Rectal smooth muscle tissue (tissue), 1 donor: Measurements from ENCODE around the gene CABYR.

Experiments
- H3K27ac ChIP-seq: one replicate; pipeline ENCODE4 v1.7.0; 2013; ENCODE audit warnings: low read depth, low read length, inconsistent platforms
- H3K27me3 ChIP-seq: one replicate; pipeline ENCODE4 v1.7.0; 2013; ENCODE audit warnings: low read length; ENCODE audit not compliant: control insufficient read depth, insufficient read depth
- H3K36me3 ChIP-seq: one replicate; pipeline ENCODE4 v1.7.0; 2013; ENCODE audit warnings: low read length; ENCODE audit not compliant: control insufficient read depth, insufficient read depth
- H3K4me1 ChIP-seq: one replicate; pipeline ENCODE4 v1.7.0; 2013; ENCODE audit warnings: low read length; ENCODE audit not compliant: control insufficient read depth, insufficient read depth
- H3K4me3 ChIP-seq: one replicate; pipeline ENCODE4 v1.7.0; 2013; ENCODE audit warnings: low read length
- H3K9ac ChIP-seq: one replicate; pipeline ENCODE4 v1.7.0; 2013; ENCODE audit warnings: low read length

Gene CABYR

DNA sequence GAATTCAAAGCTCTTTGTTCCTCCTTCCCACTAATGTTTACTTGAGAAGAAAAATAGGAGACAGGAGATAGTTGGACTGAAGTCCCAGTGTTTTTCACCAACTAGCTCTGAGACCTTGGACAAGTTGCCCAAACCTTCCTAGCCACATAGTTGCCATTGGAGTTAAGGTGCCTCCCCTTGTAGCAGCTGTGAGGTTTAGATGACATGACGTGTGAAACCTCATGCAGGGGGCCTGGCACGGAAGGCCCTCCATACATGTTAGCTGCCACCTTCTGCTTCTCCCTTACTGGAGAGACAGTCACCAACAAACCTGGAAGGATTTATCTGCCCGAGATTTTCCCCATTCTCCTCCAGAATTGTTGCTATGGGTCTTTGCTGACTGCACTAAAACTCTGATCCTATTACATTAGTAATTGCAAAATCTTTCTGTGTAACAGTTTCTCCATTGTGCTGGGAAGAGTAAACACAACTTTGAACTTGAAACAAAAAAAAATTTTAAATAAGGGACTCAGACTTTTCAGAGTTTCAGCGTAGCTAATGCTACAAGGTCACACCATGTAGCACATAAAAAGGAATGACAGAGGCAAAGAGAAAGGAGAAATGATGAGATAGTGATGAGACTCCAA, 23.8 kb upstream of the CABYR start:
- H3K27ac ChIP-seq = no peak overlapping the region
- H3K4me3 ChIP-seq = no peak overlapping the region
- H3K36me3 ChIP-seq = peaks cover 4% of the 10 kb centered on the region
- H3K4me1 ChIP-seq = no peaks in the 10 kb centered on the region
- H3K27me3 ChIP-seq = no peaks in the 10 kb centered on the region
- H3K9ac ChIP-seq = no peak overlapping the region

DNA sequence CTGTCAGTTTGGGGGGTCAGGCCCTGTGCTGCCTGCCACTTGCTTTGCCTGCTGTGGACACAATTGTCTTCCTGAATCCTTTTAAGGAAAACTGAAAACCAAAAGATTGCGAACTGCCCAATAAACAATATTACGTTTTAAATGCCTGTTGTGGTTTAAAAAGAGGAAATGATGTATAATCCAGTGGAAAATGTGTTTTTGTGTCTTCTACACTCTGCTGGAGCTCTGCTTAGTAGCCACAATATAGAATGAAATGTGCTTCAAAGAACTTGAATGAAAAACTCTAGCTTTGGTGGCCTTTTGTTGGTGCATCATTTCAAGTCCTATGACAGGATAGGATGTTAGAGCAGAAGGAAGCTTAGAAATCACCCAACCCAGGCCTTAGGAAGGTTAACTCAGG, 23.2 kb upstream of the CABYR start:
- H3K9ac ChIP-seq = no peak overlapping the region
- no peaks in the 10 kb centered on the region for H3K27me3 ChIP-seq
- H3K4me1 ChIP-seq = no peaks in the 10 kb centered on the region

DNA sequence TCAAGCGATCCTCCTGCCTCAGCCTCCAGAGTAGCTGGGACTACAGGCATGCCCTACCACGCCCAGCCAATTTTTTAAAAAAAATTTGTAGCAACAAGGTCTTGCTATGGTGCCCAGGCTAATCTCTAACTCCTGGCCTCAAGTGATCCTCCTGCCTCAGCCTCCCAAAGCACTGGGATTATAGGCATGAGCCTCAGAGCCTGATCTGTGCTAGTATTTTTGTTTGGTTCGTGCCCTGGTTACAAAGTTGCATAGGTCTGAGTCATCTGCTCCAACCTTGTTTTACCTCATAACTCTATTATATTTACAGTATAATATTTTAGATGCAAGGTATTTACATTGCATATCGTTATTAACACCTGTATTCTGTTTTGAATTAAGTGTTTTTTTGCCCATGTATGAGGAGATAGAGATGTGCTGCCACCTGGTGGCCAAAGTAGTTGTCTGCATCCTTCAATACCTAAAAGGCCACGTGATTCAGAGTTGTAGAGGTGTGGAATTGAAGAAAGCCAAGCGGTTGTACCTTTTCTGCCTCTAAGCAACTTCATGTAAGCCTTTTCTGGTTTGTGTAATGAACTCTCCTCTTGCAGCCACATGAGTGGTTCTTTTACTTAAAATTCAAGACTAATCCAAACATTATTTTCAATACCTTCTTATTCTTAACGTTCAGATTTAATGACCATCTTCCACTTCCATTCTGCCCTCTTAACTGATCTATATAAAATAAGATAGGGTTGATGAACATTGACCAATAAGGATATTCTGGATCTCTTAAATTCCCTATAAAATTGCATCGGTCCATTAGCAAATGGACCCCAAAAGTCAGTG, 19.9 kb upstream of the CABYR start:
- Histone ChIP-seq H3K9ac (no peak overlapping the region), H3K36me3 (peaks cover 4% of the 10 kb centered on the region), H3K27ac (no peak overlapping the region), H3K27me3 (no peaks in the 10 kb centered on the region), H3K4me3 (no peak overlapping the region), H3K4me1 (no peaks in the 10 kb centered on the region)

More for the DNA sequence above, 23.2 kb upstream of the CABYR start:
- Histone ChIP-seq H3K27ac (no peak overlapping the region), H3K4me3 (no peak overlapping the region), H3K36me3 (peaks cover 4% of the 10 kb centered on the region)

GRCh38 chr18:24120676-24121075, 18.2 kb upstream of the CABYR start:
- Histone ChIP-seq H3K27ac (no peak overlapping the region), H3K9ac (no peak overlapping the region), H3K27me3 (no peaks in the 10 kb centered on the region), H3K4me1 (no peaks in the 10 kb centered on the region), H3K4me3 (no peak overlapping the region), H3K36me3 (peaks cover 2% of the 10 kb centered on the region)

GRCh38 chr18:24121625-24122024, 17.2 kb upstream of the CABYR start:
- Histone ChIP-seq H3K4me3 (no peak overlapping the region), H3K4me1 (no peaks in the 10 kb centered on the region), H3K27me3 (no peaks in the 10 kb centered on the region), H3K9ac (no peak overlapping the region), H3K27ac (no peak overlapping the region), H3K36me3 (peaks cover 2% of the 10 kb centered on the region)

DNA sequence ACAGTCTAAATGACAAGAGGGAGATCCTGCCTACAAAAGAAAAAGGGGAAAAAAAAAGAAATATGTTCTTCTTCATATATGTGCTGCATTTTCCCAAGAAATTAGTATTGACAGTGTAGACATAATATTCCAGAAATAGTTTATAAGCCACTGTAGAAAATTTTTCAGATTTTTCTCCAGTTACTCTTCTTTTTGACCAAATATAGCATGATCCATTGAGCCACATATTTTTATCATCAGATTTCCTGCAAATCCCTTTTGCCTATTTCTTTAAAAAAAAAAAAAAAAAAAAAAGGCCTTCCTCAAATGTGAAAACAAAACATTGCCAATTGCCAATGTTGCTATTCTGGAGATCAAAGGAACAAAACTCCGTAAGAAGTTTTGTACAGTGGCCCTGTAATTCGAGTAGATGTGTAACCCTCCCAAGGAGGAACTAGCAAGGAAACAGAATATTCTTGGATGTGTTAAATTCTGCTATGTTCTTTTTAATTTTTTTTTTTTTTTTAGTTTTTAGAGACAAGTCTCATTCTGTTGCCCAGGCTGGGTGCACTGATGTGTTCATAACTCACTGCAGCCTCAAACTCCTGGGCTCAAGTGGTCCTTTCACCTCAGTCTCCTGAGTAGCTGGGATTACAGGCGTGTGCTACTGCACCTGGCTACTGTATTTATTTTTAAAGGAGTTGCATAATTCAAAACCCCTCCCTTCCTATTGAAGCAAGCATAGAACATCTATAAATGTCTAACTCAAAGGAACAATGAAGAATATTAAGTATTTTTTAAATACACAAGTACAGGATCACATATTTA, 12.5 kb upstream of the CABYR start:
- Histone ChIP-seq H3K9ac (no peak overlapping the region), H3K27me3 (no peaks in the 10 kb centered on the region), H3K4me3 (no peak overlapping the region), H3K27ac (no peak overlapping the region), H3K36me3 (peaks cover 2% of the 10 kb centered on the region), H3K4me1 (no peaks in the 10 kb centered on the region)

DNA sequence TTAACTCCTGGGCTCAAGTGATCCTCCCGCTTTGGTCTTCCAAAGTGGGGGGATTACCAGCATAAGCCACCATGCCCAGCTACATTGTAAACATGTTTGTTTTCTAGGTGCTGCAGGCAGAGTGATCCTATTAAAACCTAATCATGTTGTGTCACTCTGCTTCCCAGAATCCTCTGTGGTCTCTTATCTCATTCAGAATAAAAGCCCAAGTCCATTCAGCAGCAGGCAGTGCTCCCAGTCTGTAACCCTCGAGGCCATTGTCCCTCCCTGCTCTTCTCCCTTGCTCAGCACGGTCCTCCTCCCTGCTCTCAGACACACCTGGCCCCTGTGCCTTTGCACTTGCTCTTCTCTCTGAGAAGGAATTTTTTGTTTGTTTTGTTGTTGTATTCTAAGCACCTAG, 11.1 kb upstream of the CABYR start:
- no peaks in the 10 kb centered on the region for H3K4me1 ChIP-seq
- no peak overlapping the region for H3K9ac ChIP-seq
- no peak overlapping the region for H3K27ac ChIP-seq
- peaks cover 2% of the 10 kb centered on the region for H3K36me3 ChIP-seq
- H3K27me3 ChIP-seq = no peaks in the 10 kb centered on the region
- no peak overlapping the region for H3K4me3 ChIP-seq

GRCh38 chr18:24128700-24129099, 10.2 kb upstream of the CABYR start:
- H3K27ac ChIP-seq = no peak overlapping the region
- peaks cover 2% of the 10 kb centered on the region for H3K36me3 ChIP-seq
- no peak overlapping the region for H3K9ac ChIP-seq

GRCh38 chr18:24130494-24130893, 8.4 kb upstream of the CABYR start:
- no peaks in the 10 kb centered on the region for H3K27me3 ChIP-seq
- H3K36me3 ChIP-seq = peaks cover 2% of the 10 kb centered on the region
- H3K9ac ChIP-seq = no peak overlapping the region
- H3K27ac ChIP-seq = no peak overlapping the region
- no peak overlapping the region for H3K4me3 ChIP-seq
- H3K4me1 ChIP-seq = no peaks in the 10 kb centered on the region

More at GRCh38 chr18:24128700-24129099, 10.2 kb upstream of the CABYR start:
- no peak overlapping the region for H3K4me3 ChIP-seq
- H3K27me3 ChIP-seq = no peaks in the 10 kb centered on the region
- H3K4me1 ChIP-seq = no peaks in the 10 kb centered on the region

DNA sequence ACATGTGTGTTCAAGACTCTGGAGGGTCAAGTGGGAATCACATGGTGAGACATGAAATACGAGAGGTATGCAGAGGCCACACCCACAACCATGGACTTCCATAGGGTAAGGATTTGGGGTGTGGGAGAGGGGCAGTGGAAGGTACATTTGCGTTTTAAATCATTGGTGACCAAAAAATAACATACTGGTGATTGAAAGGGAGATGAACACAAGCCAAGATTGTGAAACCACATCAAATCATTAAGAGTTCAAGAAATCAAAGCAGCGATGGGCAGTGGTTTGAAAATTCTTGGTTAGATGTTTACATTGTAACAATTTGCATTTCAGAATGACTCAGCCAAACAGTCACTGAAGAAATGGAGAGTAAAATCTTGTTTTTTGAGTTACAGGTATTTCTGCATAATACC, 1.9 kb upstream of the CABYR start:
- H3K27ac ChIP-seq = no peak overlapping the region

DNA sequence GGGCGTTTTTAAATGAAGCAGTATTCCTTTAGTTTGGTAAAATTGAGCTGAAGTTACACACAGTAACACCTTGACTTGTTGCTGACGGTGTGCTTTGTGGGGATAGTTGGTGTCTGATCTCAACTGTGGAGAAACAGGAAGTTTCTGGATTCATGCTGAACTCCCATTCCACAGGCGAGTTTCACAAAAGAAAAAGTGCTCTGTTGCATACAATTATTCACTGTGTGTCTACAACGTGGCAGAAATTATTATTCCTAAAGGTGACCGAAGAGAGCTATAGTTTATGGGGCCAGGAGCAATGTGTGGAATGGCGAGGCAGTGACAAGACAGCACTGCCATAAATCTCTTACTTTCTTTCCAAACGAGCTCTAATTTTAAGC, 463 bp upstream of the CABYR start:
- Histone ChIP-seq H3K27ac (no peak overlapping the region), H3K27me3 (no peaks in the 10 kb centered on the region), H3K4me3 (peak overlapping the region; percentile 54), H3K36me3 (no peaks in the 10 kb centered on the region), H3K9ac (no peak overlapping the region), H3K4me1 (no peaks in the 10 kb centered on the region)

More for the DNA sequence above, 1.9 kb upstream of the CABYR start:
- H3K4me3 ChIP-seq = no peak overlapping the region
- H3K9ac ChIP-seq = no peak overlapping the region
- no peaks in the 10 kb centered on the region for H3K27me3 ChIP-seq
- H3K4me1 ChIP-seq = no peaks in the 10 kb centered on the region
- no peaks in the 10 kb centered on the region for H3K36me3 ChIP-seq

DNA sequence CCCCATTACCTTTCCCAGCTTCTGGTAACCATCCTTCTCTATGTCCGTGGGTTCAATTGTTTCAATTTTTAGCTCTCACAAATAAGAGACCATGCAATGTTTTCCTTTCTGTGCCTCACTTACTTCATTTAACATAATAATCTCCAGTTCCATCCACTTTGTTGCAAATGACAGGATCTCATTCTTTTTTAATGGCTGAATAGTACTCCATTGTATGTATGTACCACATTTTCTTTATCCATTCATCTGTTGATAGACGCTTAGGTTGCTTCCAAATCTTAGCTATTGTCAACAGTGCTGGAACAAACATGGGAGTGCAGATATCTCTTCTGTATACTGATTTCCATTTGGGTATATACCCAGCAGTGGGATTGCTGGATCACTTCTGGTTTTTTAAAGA, 1.8 kb downstream of the CABYR start:
- H3K9ac ChIP-seq = no peak overlapping the region
- no peak overlapping the region for H3K4me3 ChIP-seq
- H3K36me3 ChIP-seq = no peaks in the 10 kb centered on the region
- H3K27ac ChIP-seq = no peak overlapping the region
- H3K4me1 ChIP-seq = no peaks in the 10 kb centered on the region
- no peaks in the 10 kb centered on the region for H3K27me3 ChIP-seq
